Testis (tissue), 3 donors: Measurements from ENCODE around the gene ST6GALNAC1. TPM values are rescaled to one million over a fixed set of nuclear protein-coding genes. Genes with fewer than 3 reads are reported as not detected.

ENCODE experiments used
- DNase-seq: peaks from one replicate; pipeline ENCODE4 v3.0.0-alpha.2; 2019
- H3K27ac ChIP-seq, 2 donors: fragments of 200-600 bp; sonication (generic); one replicate each; pipeline ENCODE4 v1.5.1; 2019
- H3K27me3 ChIP-seq: fragments of 200-600 bp; sonication (generic); one replicate; pipeline ENCODE4 v1.5.1; 2019
- H3K36me3 ChIP-seq: fragments of 200-600 bp; sonication (generic); one replicate; pipeline ENCODE4 v1.5.1; 2017; ENCODE audit warnings: low read depth; ENCODE audit errors: missing control alignments
- H3K4me1 ChIP-seq: fragments of 200-600 bp; sonication (generic); one replicate; pipeline ENCODE4 v1.5.1; 2019
- H3K4me3 ChIP-seq, 2 donors: fragments of 200-600 bp; sonication (generic); one replicate each; pipeline ENCODE4 v1.5.1; 2017 to 2019
- H3K9me3 ChIP-seq: fragments of 200-600 bp; sonication (generic); one replicate; pipeline ENCODE4 v1.5.1; 2017
- CTCF ChIP-seq, 3 experiments: fragments of 450-650 bp in 2 of 3; fragments of 200-600 bp in 1 of 3; sonication (generic) in 1 of 3; IDR thresholded peaks; one replicate each; pipeline ENCODE4 v1.5.1; 2016 to 2019; ENCODE audit warnings: antibody characterized with exemption in 3 of 3, mild to moderate bottlenecking in 2 of 3, moderate library complexity in 1 of 3
- POLR2A ChIP-seq: fragments of 450-650 bp; IDR thresholded peaks from one replicate; pipeline ENCODE4 v1.6.1; 2017; ENCODE audit warnings: antibody characterized with exemption, mild to moderate bottlenecking, moderate library complexity
- WGBS, 2 donors: methylation state at CpG; one replicate each; pipeline ENCODE4 v1.1.5; 2018; 5-methylcytosine and 5-hydroxymethylcytosine counted together
- intact Hi-C: fragments of 100-400 bp; cut with DNase I; formaldehyde crosslinking; loops from one replicate; pipeline ENCODE4 v1.15.1; 2023; ENCODE audit warnings: low total_unique reads
- polyA plus RNA-seq: library from polyadenylated mRNA; stranded (reverse); fragments of 350-450 nt; fragmentation: Illumina TruSeq; extraction: RNeasy Lipid Tissue Mini Kit (QIAGEN cat#74804); gene quantifications from one replicate; pipeline ENCODE4 v1.2.3, GENCODE V29; 2014; ENCODE audit warnings: low read depth, low replicate concordance; ENCODE audit not compliant: insufficient read depth
- total RNA-seq, 2 donors: library from RNA; depleted of rRNA; stranded (reverse); fragments of >200 nt; gene quantifications; one replicate each; pipeline ENCODE4 v1.2.3, GENCODE V29; 2016

Gene ST6GALNAC1
- total and polyA plus RNA-seq, 3 donors from 2014 or later: 11.9 to 20.6 (median 20.1) TPM

GRCh38 chr17:76630151-76630550 lies 13.4 kb downstream of the ST6GALNAC1 start:
- no peaks in the 10 kb centered on the region for H3K9me3 ChIP-seq
- H3K4me1 ChIP-seq: no peaks in the 10 kb centered on the region
- 59 to 76% methylated on average over 6 of the region's 6 CpGs for WGBS, 2 donors
- no peak overlapping the region for H3K27ac ChIP-seq
- TF ChIP-seq CTCF (IDR thresholded peaks at IDR 0.05): no peak
- TF ChIP-seq POLR2A: no peak
- intact Hi-C loops: no loop called here
- no peaks in the 10 kb centered on the region for H3K36me3 ChIP-seq
- DNase-seq: no peak
- no peaks in the 10 kb centered on the region for H3K27me3 ChIP-seq
- no peak overlapping the region for H3K4me3 ChIP-seq

- 92 to 96% methylated on average over 13 of the region's 13 CpGs for WGBS, 2 donors
- Histone ChIP-seq H3K4me1 (no peaks in the 10 kb centered on the region), H3K4me3 (no peak overlapping the region), H3K27ac (no peak overlapping the region), H3K9me3 (no peaks in the 10 kb centered on the region), H3K27me3 (no peaks in the 10 kb centered on the region), H3K36me3 (no peaks in the 10 kb centered on the region)
- intact Hi-C loops: no loop called here
- DNase-seq: no peak
- TF ChIP-seq POLR2A: no peak
- no peak for TF ChIP-seq CTCF (IDR thresholded peaks at IDR 0.05)
Observed at GRCh38 chr17:76627510-76627909, 16.0 kb downstream of the ST6GALNAC1 start.

GRCh38 chr17:76626442-76626841 lies 17.1 kb downstream of the ST6GALNAC1 start:
- H3K27ac ChIP-seq: no peak overlapping the region
- H3K36me3 ChIP-seq: no peaks in the 10 kb centered on the region
- intact Hi-C loops: no loop called here
- no peak for TF ChIP-seq CTCF (IDR thresholded peaks at IDR 0.05)
- no peak for TF ChIP-seq POLR2A
- 82 to 89% methylated on average over 11 of the region's 11 CpGs for WGBS, 2 donors
- no peak for DNase-seq
- H3K9me3 ChIP-seq: no peaks in the 10 kb centered on the region
- H3K4me1 ChIP-seq: no peaks in the 10 kb centered on the region
- H3K27me3 ChIP-seq: no peaks in the 10 kb centered on the region
- H3K4me3 ChIP-seq: no peak overlapping the region

GRCh38 chr17:76625496-76625895 lies 18.1 kb downstream of the ST6GALNAC1 start:
- H3K4me3 ChIP-seq: no peak overlapping the region
- no peaks in the 10 kb centered on the region for H3K9me3 ChIP-seq
- DNase-seq: no peak
- intact Hi-C loops: no loop called here
- H3K4me1 ChIP-seq: no peaks in the 10 kb centered on the region
- TF ChIP-seq CTCF (IDR thresholded peaks at IDR 0.05): no peak
- no peak for TF ChIP-seq POLR2A
- no peak overlapping the region for H3K27ac ChIP-seq
- no peaks in the 10 kb centered on the region for H3K27me3 ChIP-seq
- 75 to 80% methylated on average over 4 to 6 of the region's 6 CpGs for WGBS, 2 donors
- no peaks in the 10 kb centered on the region for H3K36me3 ChIP-seq

- no peaks in the 10 kb centered on the region for H3K4me1 ChIP-seq
- intact Hi-C loops: no loop called here
- peak; percentile 85 for DNase-seq
- no peaks in the 10 kb centered on the region for H3K36me3 ChIP-seq
- H3K27ac ChIP-seq: no peak overlapping the region
- H3K4me3 ChIP-seq: no peak overlapping the region
- no peaks in the 10 kb centered on the region for H3K9me3 ChIP-seq
- H3K27me3 ChIP-seq: no peaks in the 10 kb centered on the region
- peak; percentile 65 to 95 (median 94) for TF ChIP-seq CTCF (IDR thresholded peaks at IDR 0.05)
- TF ChIP-seq POLR2A: no peak
- 23 to 31% methylated on average over 18 of the region's 18 CpGs for WGBS, 2 donors
Observed at GRCh38 chr17:76623271-76624146, 20.0 kb downstream of the ST6GALNAC1 start.
